K562 (cell line): ENCODE results near the gene EVL. TPM values are rescaled to one million over a fixed set of nuclear protein-coding genes. Genes with fewer than 3 reads are reported as not detected.

Source experiments
- ATAC-seq: fragments of 200-7000 bp; cut with Tn5 transposase; 3 replicates; pipeline ENCODE4 v1.9.1; 2020; ENCODE audit warnings: moderate library complexity
- BruUV-seq: library from RNA; stranded (reverse); fragments of 400-500 nt; replicated peaks from 2 replicates; lab custom pipeline; 2021; lab: Mats Ljungman, UMichigan
- CTCF ChIA-PET: fragments of 300-600 bp; formaldehyde crosslinking; extraction: SDS; loops from one replicate; lab custom pipeline; 2021; ENCODE audit warnings: low intra/inter-chr PET ratio; lab: Yijun Ruan, JAX
- POLR2A ChIA-PET: fragments of 300-600, 350-650 bp; sonication (Branson Sonifier 250); formaldehyde crosslinking; extraction: SDS; loops from one replicate; lab custom pipeline; 2021; ENCODE audit warnings: antibody characterized with exemption, inconsistent platforms; lab: Yijun Ruan, JAX
- DNase-seq, 4 experiments: peaks; one replicate each; pipeline versions ENCODE4 v3.0.0 to v3.0.0-alpha.2; 2011 to 2018; ENCODE audit warnings: low spot score in 3 of 4, mixed read lengths in 3 of 4; ENCODE audit errors: extremely low read depth in 1 of 4
- FAIRE-seq: peaks from 2 replicates; lab custom pipeline; 2011; peaks lifted over from hg19 to GRCh38; lab: Jason Lieb, UNC
- H2AFZ ChIP-seq: 2 replicates; pipeline ENCODE4 v1.6.0; 2011; ENCODE audit warnings: low read depth, low read length, control low read depth, inconsistent platforms
- H3K27ac ChIP-seq: fragments of 200-600 bp; 3 replicates; pipeline ENCODE4 v1.8.0; 2011; ENCODE audit warnings: low read depth, mild to moderate bottlenecking, control low read depth, inconsistent platforms, low read length, moderate library complexity, mixed read lengths; ENCODE audit errors: extremely low read depth
- H3K27me3 ChIP-seq, 2 experiments: fragments of 300-600 bp in 1 of 2; 2 replicates in 1 of 2; 3 replicates in 1 of 2; pipeline versions ENCODE4 v1.6.0 to v1.8.0; 2011; ENCODE audit warnings: inconsistent platforms in 2 of 2, low read length in 2 of 2, mild to moderate bottlenecking in 1 of 2, mixed read lengths in 1 of 2, moderate library complexity in 1 of 2; ENCODE audit not compliant: control insufficient read depth in 2 of 2, insufficient read depth in 2 of 2
- H3K36me3 ChIP-seq: fragments of 300-600 bp; 3 replicates; pipeline ENCODE4 v1.8.0; 2011; ENCODE audit warnings: mild to moderate bottlenecking, low read length, inconsistent platforms; ENCODE audit not compliant: control insufficient read depth, insufficient read depth
- H3K4me1 ChIP-seq, 2 experiments: fragments of 200-600 bp in 1 of 2; replicated peaks in 1 of 2; 2 replicates in 1 of 2; 3 replicates in 1 of 2; pipeline versions ENCODE4 v1.5.1 to v1.8.0; 2011; ENCODE audit warnings: inconsistent platforms in 2 of 2, low read length in 2 of 2, mild to moderate bottlenecking in 1 of 2, mixed read lengths in 1 of 2, moderate library complexity in 1 of 2; ENCODE audit not compliant: control insufficient read depth in 2 of 2, insufficient read depth in 2 of 2
- H3K4me2 ChIP-seq: 2 replicates; pipeline ENCODE4 v1.6.1; 2011; ENCODE audit warnings: low read length, control low read depth, inconsistent platforms, mixed read lengths; ENCODE audit not compliant: insufficient read depth
- H3K4me3 ChIP-seq: fragments of 200-600 bp; sonication (generic), shearing (Covaris generic); 2 replicates; pipeline ENCODE4 v1.5.1; 2016; ENCODE audit warnings: control low read depth, inconsistent platforms
- H3K79me2 ChIP-seq: fragments of 200-600 bp; 3 replicates; pipeline ENCODE4 v1.8.0; 2011; ENCODE audit warnings: low read length, inconsistent platforms; ENCODE audit not compliant: control insufficient read depth, insufficient read depth
- H3K9ac ChIP-seq, 2 experiments: 2 replicates each; pipeline versions ENCODE4 v1.6.0 to v1.6.1; 2011; ENCODE audit warnings: low read depth in 2 of 2, low read length in 2 of 2, control low read depth in 1 of 2, inconsistent platforms in 1 of 2, mild to moderate bottlenecking in 1 of 2, mixed read lengths in 1 of 2; ENCODE audit not compliant: insufficient read depth in 1 of 2
- H3K9me1 ChIP-seq: one replicate; pipeline ENCODE4 v1.6.0; 2011; ENCODE audit warnings: inconsistent platforms, mild to moderate bottlenecking, low read length, moderate library complexity; ENCODE audit not compliant: control insufficient read depth, insufficient read depth
- H3K9me3 ChIP-seq: replicated peaks from 2 replicates; pipeline ENCODE4 v1.5.1; 2011; ENCODE audit warnings: low read depth, low read length, inconsistent platforms; ENCODE audit not compliant: control insufficient read depth, insufficient read depth
- H4K20me1 ChIP-seq: replicated peaks from 2 replicates; pipeline ENCODE4 v1.6.1; 2011; ENCODE audit warnings: low read length, inconsistent platforms, mixed read lengths; ENCODE audit not compliant: control insufficient read depth, insufficient read depth
- CREBBP ChIP-seq: IDR thresholded peaks from one replicate; pipeline ENCODE4 v1.6.1; 2012; ENCODE audit warnings: low read depth, mild to moderate bottlenecking, control low read depth, inconsistent platforms, low read length
- ETS2 ChIP-seq: IDR thresholded peaks from 2 replicates; pipeline ENCODE4 v1.6.1; 2016; ENCODE audit warnings: borderline replicate concordance, missing genetic modification characterization, mild to moderate bottlenecking, moderate library complexity, missing compliant biosample characterization; ENCODE audit not compliant: poor library complexity, severe bottlenecking
- IRF2 ChIP-seq: sonication (generic); formaldehyde crosslinking; IDR thresholded peaks from 2 replicates; pipeline ENCODE4 v1.8.1; 2022; ENCODE audit warnings: mild to moderate bottlenecking, missing genetic modification reagents
- KAT2B ChIP-seq: IDR thresholded peaks from one replicate; pipeline ENCODE4 v1.6.1; 2012; ENCODE audit warnings: low read depth, mild to moderate bottlenecking, control low read depth, inconsistent platforms, low read length, moderate library complexity
- KAT8 ChIP-seq: fragments of 450-650 bp; IDR thresholded peaks from 2 replicates; pipeline ENCODE4 v1.6.1; 2016; ENCODE audit warnings: low read depth, mild to moderate bottlenecking
- KDM2B ChIP-seq: fragments of 250-450 bp; sonication (Bioruptor Pico); IDR thresholded peaks from 2 replicates; pipeline ENCODE4 v1.8.0; 2021; ENCODE audit warnings: mild to moderate bottlenecking, moderate library complexity
- L3MBTL2 ChIP-seq: fragments of 450-650 bp; IDR thresholded peaks from 2 replicates; pipeline ENCODE4 v1.6.1; 2016; ENCODE audit warnings: mild to moderate bottlenecking, moderate library complexity
- RCOR1 ChIP-seq, 2 experiments: IDR thresholded peaks; 2 replicates each; pipeline ENCODE4 v1.6.1; 2012; ENCODE audit warnings: low read depth in 2 of 2, low read length in 2 of 2, borderline replicate concordance in 1 of 2, improper control_type of control experiment in 1 of 2
- YY1 ChIP-seq, 3 experiments: IDR thresholded peaks; 2 replicates each; pipeline ENCODE4 v1.6.1; 2011; ENCODE audit warnings: low read length in 2 of 3, mild to moderate bottlenecking in 2 of 3, moderate library complexity in 2 of 3, borderline replicate concordance in 1 of 3, control low read depth in 1 of 3, low read depth in 1 of 3; ENCODE audit not compliant: insufficient read depth in 3 of 3, insufficient replicate concordance in 2 of 3, control insufficient read depth in 1 of 3, insufficient read length in 1 of 3; ENCODE audit errors: extremely low read depth in 1 of 3
- ZC3H8 ChIP-seq: fragments of 450-650 bp; IDR thresholded peaks from 2 replicates; pipeline ENCODE4 v1.6.1; 2017
- ZNF224 ChIP-seq: sonication (generic); formaldehyde crosslinking; IDR thresholded peaks from 2 replicates; pipeline ENCODE4 v1.8.0; 2022; ENCODE audit warnings: mild to moderate bottlenecking, missing genetic modification reagents
- ZNF589 ChIP-seq: fragments of 200-800 bp; sonication (Bioruptor generic); IDR thresholded peaks from 2 replicates; pipeline ENCODE4 v1.6.1; 2016; ENCODE audit warnings: low read depth, missing genetic modification characterization, missing compliant biosample characterization
- WGBS: fragments of 100-300 bp; shearing (Covaris generic); methylation state at CpG from one replicate; pipeline ENCODE4 v1.1.6; 2016; ENCODE audit warnings: low coverage, mixed read lengths; ENCODE audit not compliant: insufficient coverage; ENCODE audit errors: missing lambda C conversion rate; 5-methylcytosine and 5-hydroxymethylcytosine counted together
- in situ Hi-C: fragments of 300-500 bp; cut with MboI; formaldehyde crosslinking; loops from 4 replicates; pipeline ENCODE4 v1.15.0; 2018; ENCODE audit warnings: inconsistent platforms, mixed read lengths
- intact Hi-C: fragments of 100-400 bp; cut with micrococcal nuclease; formaldehyde crosslinking; loops from 2 replicates; pipeline ENCODE4 v1.14.2; 2022
- polyA plus RNA-seq, 8 experiments: library from polyadenylated mRNA; depleted of rRNA in 4 of 8; stranded (reverse) in 5 of 8; unstranded in 3 of 8; fragments of >200 nt; fragmentation: Nextera tagmentation in 2 of 8; fragmentation: Illumina TruSeq in 1 of 8; extraction: Ambion mirVana in 2 of 8; extraction: Trizol in 1 of 8; gene quantifications; 2 replicates each; pipeline versions ENCODE4 v1.2.1 to v1.2.3, GENCODE V29; 2011 to 2014; ENCODE audit warnings: inconsistent platforms in 1 of 8, missing spikeins in 1 of 8
- total RNA-seq, 7 experiments: library from RNA; depleted of rRNA in 6 of 7; stranded (reverse); fragments of >200 nt in 6 of 7; fragmentation: Illumina TruSeq in 2 of 7; extraction: Trizol in 2 of 7; gene quantifications; 2 replicates each; pipeline versions ENCODE4 v1.2.1 to v1.2.3, GENCODE V29; 2011 to 2021; ENCODE audit warnings: low replicate concordance in 1 of 7
- TF ChIP-seq, protein P1 (sequence below): sonication (generic); formaldehyde crosslinking; IDR thresholded peaks from 2 replicates; pipeline ENCODE4 v1.8.0; 2022; ENCODE audit warnings: mild to moderate bottlenecking, missing genetic modification reagents
- TF ChIP-seq, protein P2 (sequence below): fragments of 250-450 bp; sonication (Bioruptor Pico); IDR thresholded peaks from 2 replicates; pipeline ENCODE4 v1.9.0; 2021; ENCODE audit warnings: mild to moderate bottlenecking, inconsistent platforms

The EVL gene
- total and polyA plus RNA-seq, 9 of the 15 experiments (the other 6 are each of a cell fraction or from before 2014, with no cell fraction given): 2.9 to 43.4 (median 23.9) TPM

DNA sequence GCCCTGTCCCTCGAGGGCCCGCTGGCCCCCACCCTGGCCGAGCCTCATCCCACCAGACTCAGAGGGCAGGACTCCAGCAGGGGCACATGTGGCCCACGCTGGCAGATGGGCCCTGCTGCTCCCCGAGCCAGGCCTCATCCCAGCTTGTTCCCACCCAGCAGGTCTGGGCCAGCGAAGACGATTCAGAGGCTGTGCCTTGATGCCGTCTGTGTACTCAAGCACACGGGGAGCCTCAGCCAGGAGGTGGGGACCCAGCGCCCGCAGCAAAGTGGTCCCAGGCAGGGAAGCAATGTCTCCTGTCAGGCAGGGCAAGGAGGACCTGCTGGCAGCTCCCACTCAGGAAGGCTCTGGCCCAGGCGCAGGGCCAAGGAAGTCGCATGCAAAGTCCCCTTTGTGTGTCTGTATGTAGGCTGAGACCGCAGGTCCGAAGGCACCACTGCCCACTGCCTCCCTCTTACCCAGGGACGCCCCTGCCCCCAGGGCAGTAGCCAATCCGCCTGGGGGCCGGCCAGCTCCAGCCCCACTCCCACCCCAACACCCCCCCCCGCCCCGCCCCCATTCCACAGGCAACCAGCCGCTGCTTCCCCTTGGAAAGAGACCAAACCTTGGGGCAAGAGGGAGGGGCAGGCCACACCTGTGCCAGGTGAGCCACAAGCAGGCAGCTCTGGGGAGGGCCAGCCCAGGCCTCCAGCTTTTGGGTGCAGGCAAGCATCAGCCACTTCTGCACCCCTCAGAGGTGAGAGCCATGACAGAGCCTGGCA, 84.8 kb downstream of the EVL start (continued):
- TF ChIP-seq KAT2B: no peak
- TF ChIP-seq YY1 (IDR thresholded peaks at IDR 0.05; ENCODE audit: borderline replicate concordance in 1 of 3, control insufficient read depth in 1 of 3, extremely low read depth in 1 of 3, insufficient read depth in 3 of 3, insufficient read length in 1 of 3, insufficient replicate concordance in 2 of 3, low read depth in 1 of 3, low read length in 2 of 3): no peak
- TF ChIP-seq L3MBTL2: no peak
- TF ChIP-seq ZC3H8: no peak
- TF ChIP-seq, all 486 proteins: peak for 0

DNA sequence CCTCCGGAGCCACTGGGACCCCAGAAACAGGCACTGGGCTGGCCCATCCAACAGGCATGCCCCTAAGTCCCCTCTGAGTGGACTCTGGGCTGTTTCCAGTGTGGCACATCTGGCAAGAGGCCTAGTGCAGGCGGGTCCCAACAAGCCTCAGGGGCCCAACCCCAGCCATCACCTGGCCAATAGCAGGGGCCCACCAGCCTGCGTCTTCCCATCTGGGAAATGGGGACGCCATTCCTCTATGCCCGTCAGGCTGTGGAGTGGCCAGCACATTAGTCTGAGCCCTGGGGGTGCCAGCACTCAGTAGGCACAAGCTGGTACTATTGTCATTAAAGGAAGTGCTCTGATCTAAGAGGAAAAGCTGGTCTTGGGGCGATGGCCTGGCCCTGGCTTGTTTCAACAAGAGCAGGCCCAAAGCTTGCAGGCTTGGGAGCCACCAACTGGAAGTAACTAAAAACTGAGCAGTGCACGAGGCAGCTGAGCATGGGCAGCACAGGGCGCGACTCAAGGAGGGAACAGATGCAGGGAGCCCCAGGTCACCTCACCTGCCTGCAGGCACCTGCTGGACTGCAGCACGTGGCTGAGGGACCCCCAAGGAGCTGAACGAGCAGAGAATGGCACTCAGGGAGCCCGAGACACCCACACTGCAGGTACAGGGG, 85.8 kb downstream of the EVL start:
- Histone ChIP-seq H3K4me3 (no peak overlapping the region), H3K79me2 (no peaks in the 10 kb centered on the region), H3K27ac (no peak overlapping the region), H3K9me1 (no peaks in the 10 kb centered on the region), H4K20me1 (no peaks in the 10 kb centered on the region), H3K27me3 (no peaks in the 10 kb centered on the region), H3K36me3 (no peaks in the 10 kb centered on the region), H3K9ac (no peak overlapping the region; a peak in 1 of 4 replicates), H3K9me3 (peaks cover 8% of the 10 kb centered on the region), H3K4me2 (no peak overlapping the region), H2AFZ (no peak overlapping the region), H3K4me1 (peaks cover 0 to 39% of the 10 kb centered on the region in 2 experiments; a peak in 2 of 5 replicates)
- WGBS: 64% methylated on average over 12 of the region's 12 CpGs
- no peak for ATAC-seq
- BruUV-seq: no TSS peak
- in situ Hi-C loops: no loop called here
- DNase-seq: no peak
- POLR2A ChIA-PET: interaction anchor here (0.6 to 1.4 kb wide), 3 partner anchors 9 to 232 kb away, joined by 3 read pairs; no protein-coding TSS in a partner anchor
- FAIRE-seq: no peak
- intact Hi-C loops: no loop called here
- CTCF ChIA-PET: no interaction called here
- no peak for TF ChIP-seq ZNF224 (CRISPR knock-in tag)
- TF ChIP-seq KDM2B: no peak
- TF ChIP-seq RCOR1 (IDR thresholded peaks at IDR 0.05; ENCODE audit: borderline replicate concordance in 1 of 2, low read depth in 2 of 2, low read length in 2 of 2): no peak
- TF ChIP-seq, protein P1, sequence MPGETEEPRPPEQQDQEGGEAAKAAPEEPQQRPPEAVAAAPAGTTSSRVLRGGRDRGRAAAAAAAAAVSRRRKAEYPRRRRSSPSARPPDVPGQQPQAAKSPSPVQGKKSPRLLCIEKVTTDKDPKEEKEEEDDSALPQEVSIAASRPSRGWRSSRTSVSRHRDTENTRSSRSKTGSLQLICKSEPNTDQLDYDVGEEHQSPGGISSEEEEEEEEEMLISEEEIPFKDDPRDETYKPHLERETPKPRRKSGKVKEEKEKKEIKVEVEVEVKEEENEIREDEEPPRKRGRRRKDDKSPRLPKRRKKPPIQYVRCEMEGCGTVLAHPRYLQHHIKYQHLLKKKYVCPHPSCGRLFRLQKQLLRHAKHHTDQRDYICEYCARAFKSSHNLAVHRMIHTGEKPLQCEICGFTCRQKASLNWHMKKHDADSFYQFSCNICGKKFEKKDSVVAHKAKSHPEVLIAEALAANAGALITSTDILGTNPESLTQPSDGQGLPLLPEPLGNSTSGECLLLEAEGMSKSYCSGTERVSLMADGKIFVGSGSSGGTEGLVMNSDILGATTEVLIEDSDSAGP: no peak
- TF ChIP-seq ZNF589 (CRISPR knock-in tag): no peak
- no peak for TF ChIP-seq CREBBP
- no peak for TF ChIP-seq IRF2 (CRISPR knock-in tag)
- TF ChIP-seq KAT8: no peak
- TF ChIP-seq, protein P2, sequence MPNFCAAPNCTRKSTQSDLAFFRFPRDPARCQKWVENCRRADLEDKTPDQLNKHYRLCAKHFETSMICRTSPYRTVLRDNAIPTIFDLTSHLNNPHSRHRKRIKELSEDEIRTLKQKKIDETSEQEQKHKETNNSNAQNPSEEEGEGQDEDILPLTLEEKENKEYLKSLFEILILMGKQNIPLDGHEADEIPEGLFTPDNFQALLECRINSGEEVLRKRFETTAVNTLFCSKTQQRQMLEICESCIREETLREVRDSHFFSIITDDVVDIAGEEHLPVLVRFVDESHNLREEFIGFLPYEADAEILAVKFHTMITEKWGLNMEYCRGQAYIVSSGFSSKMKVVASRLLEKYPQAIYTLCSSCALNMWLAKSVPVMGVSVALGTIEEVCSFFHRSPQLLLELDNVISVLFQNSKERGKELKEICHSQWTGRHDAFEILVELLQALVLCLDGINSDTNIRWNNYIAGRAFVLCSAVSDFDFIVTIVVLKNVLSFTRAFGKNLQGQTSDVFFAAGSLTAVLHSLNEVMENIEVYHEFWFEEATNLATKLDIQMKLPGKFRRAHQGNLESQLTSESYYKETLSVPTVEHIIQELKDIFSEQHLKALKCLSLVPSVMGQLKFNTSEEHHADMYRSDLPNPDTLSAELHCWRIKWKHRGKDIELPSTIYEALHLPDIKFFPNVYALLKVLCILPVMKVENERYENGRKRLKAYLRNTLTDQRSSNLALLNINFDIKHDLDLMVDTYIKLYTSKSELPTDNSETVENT (CRISPR knock-in tag): no peak
- TF ChIP-seq ETS2 (tag): no peak
